Ishikawa (cell line): Measurements from ENCODE around the gene SUMO3.

Experiments used
- CEBPB ChIP-seq: IDR thresholded peaks from 2 replicates; pipeline ENCODE4 v1.6.1; 2012
- CREB1 ChIP-seq: IDR thresholded peaks from 2 replicates; pipeline ENCODE4 v1.6.1; 2012; ENCODE audit warnings: low read depth
- EGR1 ChIP-seq: IDR thresholded peaks from 2 replicates; pipeline ENCODE4 v1.6.1; 2012
- EP300 ChIP-seq: IDR thresholded peaks from 2 replicates; pipeline ENCODE4 v1.6.1; 2012; ENCODE audit warnings: borderline replicate concordance
- FOXM1 ChIP-seq: IDR thresholded peaks from 2 replicates; pipeline ENCODE4 v1.6.1; 2012; ENCODE audit warnings: low read depth, borderline replicate concordance
- MAX ChIP-seq: IDR thresholded peaks from 2 replicates; pipeline ENCODE4 v1.6.1; 2012
- NFIC ChIP-seq: IDR thresholded peaks from 2 replicates; pipeline ENCODE4 v1.6.1; 2012
- RAD21 ChIP-seq: IDR thresholded peaks from 2 replicates; pipeline ENCODE4 v1.6.1; 2012; ENCODE audit warnings: low read depth
- REST ChIP-seq: IDR thresholded peaks from 2 replicates; pipeline ENCODE4 v1.6.1; 2012; ENCODE audit warnings: low read depth, mild to moderate bottlenecking
- TAF1 ChIP-seq: IDR thresholded peaks from 2 replicates; pipeline ENCODE4 v1.6.1; 2012; ENCODE audit warnings: low read depth, mild to moderate bottlenecking
- TCF12 ChIP-seq: IDR thresholded peaks from 2 replicates; pipeline ENCODE4 v1.6.1; 2012; ENCODE audit warnings: low read depth
- TEAD4 ChIP-seq: IDR thresholded peaks from 2 replicates; pipeline ENCODE4 v1.6.1; 2012
- USF1 ChIP-seq: IDR thresholded peaks from 2 replicates; pipeline ENCODE4 v1.6.1; 2012
- YY1 ChIP-seq: IDR thresholded peaks from 2 replicates; pipeline ENCODE4 v1.6.1; 2012; ENCODE audit warnings: low read depth
- ZBTB7A ChIP-seq: IDR thresholded peaks from 2 replicates; pipeline ENCODE4 v1.6.1; 2012; ENCODE audit warnings: low read depth

The SUMO3 gene

GRCh38 chr21:44846485-44847260 lies 28.8 kb upstream of the SUMO3 start:
- TF ChIP-seq NFIC, result no peak
- no peak for TF ChIP-seq TEAD4
- TF ChIP-seq MAX, result peak; percentile 65

- TF ChIP-seq NFIC, result no peak
- no peak for TF ChIP-seq RAD21
- no peak for TF ChIP-seq TAF1
- no peak for TF ChIP-seq USF1
- no peak for TF ChIP-seq REST
- TF ChIP-seq EGR1, result no peak
- TF ChIP-seq TCF12, result no peak
- no peak; the same call in 1 of the 2 replicates for TF ChIP-seq ZBTB7A
- TF ChIP-seq CREB1, result no peak
- TF ChIP-seq TEAD4, result no peak
- TF ChIP-seq FOXM1, result no peak
- no peak for TF ChIP-seq YY1
- TF ChIP-seq EP300, result no peak
- TF ChIP-seq CEBPB, result no peak
- no peak; the same call in 1 of the 2 replicates for TF ChIP-seq MAX
These were observed 28.3 kb upstream of the SUMO3 start for GRCh38 chr21:44846224-44846484.

GRCh38 chr21:44845418-44846223 lies 27.8 kb upstream of the SUMO3 start:
- no peak for TF ChIP-seq NFIC
- no peak for TF ChIP-seq EGR1
- TF ChIP-seq RAD21, result peak; percentile 49
- TF ChIP-seq FOXM1, result no peak
- TF ChIP-seq REST, result no peak
- peak; percentile 39; the same call in 1 of the 2 replicates for TF ChIP-seq MAX
- TF ChIP-seq TEAD4, result no peak
- TF ChIP-seq TAF1, result no peak
- no peak for TF ChIP-seq CEBPB
- no peak for TF ChIP-seq TCF12
- peak; percentile 70 for TF ChIP-seq ZBTB7A
- TF ChIP-seq USF1, result no peak

GRCh38 chr21:44844256-44844655 lies 26.4 kb upstream of the SUMO3 start:
- TF ChIP-seq ZBTB7A (no peak), TAF1 (no peak)

- TF ChIP-seq MAX (no peak), TCF12 (no peak), CEBPB (no peak), REST (no peak), EGR1 (no peak), RAD21 (no peak), ZBTB7A (no peak), NFIC (no peak), FOXM1 (no peak), TAF1 (no peak)
These were observed 25.0 kb upstream of the SUMO3 start for GRCh38 chr21:44842721-44843445.
